GM18909 (cell line): ENCODE data around the gene MKNK1.
"Not testable (repeated sequence)": the region's sequence is repeated elsewhere in the genome, so short reads cannot be mapped to it uniquely, and the experiment has no call there.

Source experiments
- ATAC-seq: cut with Tn5 transposase; IDR thresholded peaks from one replicate; pipeline ENCODE4 v1.9.1; 2021; ENCODE audit warnings: mild to moderate bottlenecking; ENCODE audit not compliant: unreplicated experiment, poor library complexity

Gene MKNK1

DNA sequence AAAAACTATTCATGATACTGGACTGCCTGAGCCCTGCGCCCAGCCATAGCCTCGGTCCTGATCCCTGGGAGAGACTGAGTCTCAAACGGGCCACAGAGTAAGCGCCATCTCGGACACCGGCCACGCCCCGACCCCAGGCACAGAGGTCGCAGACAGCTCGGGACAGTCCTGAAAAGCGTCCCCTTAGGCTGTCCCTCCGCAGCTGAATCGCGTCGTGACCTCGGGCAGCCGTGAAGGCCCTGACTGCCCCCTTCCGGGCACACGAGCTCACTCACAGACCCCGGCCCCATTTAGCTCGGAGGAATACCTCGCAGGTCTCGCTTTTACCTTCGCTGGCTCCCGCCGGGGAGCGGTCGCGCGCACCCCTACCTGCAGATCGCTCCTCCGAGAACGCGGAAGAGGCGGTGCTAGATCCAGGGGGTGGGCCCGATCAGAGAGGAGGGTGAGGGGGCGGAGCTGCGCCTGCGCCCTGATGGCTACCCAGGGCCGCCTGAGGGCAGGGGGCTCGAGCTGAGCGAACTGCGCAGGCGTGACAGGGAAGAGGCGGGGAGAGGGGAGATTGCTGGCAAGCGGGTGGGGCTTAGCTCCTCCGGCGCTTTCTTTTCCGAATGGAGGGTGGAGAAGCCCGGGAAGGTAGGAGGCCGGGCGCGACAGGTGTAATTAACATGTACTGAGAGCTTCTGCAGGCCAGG, at the start of gene MKNK1:
MKNK1 (minus strand) TSS at position 411 of the 692 bp plus-strand sequence. CDS start 20,941 bp downstream, outside the sequence.
- ATAC-seq, result peak; percentile 97

DNA sequence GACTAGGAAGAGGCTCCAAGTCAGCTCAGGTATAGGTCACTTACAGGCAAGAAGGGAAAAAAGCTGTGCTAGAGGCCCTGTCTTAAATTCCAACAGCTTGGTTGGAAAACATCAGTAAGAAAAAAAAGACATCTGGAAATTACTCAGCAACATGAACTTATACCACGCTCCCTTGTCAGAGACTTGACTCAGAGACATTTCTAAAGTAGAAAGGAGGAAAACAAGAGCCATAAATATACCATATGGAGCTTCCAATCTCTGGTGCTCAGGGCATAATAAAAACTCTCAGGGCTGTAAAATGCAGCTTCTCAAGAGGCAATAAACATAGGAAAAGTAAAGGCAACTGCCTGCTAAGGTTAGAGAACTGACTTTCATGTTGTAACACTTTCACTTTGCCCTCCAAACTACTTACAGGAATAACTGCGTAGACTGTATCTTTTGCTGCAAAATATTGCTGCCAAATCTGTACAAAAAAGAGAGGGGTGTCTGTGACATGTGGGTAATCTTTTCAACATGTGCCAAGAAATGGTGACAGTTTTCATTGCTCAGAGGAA, 49.4 kb upstream of the MKNK1 start:
- ATAC-seq, result no peak

DNA sequence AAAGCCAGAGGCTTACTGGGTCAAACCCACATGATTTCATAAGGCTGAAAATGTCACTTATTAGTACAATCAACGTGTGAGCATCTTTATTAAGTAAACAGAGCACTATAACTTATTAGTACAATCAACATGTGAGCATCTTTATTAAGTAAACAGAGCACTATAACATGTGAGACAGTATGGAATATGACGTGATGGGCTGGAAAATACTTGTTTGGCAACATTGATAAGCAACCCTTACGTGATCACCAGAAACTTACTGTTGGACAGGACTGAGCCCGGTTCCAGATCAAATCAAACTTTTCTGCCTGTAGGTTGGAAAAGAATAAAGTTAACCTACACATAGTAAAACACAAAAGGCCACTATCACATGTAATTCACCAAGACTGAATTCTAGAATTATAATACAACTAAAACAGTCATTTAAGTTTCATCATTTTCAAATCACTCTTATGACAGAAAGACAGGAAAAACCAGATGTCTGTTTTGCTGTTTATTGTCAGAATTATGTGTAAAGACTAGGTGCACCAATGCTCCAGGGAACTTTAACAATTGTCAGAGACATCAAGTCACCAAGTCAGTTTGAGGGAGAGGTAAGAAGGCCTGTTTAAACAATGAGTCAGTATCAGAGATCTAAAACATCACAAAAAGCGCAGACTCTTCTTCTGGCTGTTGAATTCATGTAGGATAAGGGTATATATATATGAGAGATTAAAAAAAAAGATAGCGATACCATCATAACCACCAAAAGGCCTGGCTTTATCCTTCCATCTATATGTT, 48.4 kb upstream of the MKNK1 start:
- no peak for ATAC-seq

DNA sequence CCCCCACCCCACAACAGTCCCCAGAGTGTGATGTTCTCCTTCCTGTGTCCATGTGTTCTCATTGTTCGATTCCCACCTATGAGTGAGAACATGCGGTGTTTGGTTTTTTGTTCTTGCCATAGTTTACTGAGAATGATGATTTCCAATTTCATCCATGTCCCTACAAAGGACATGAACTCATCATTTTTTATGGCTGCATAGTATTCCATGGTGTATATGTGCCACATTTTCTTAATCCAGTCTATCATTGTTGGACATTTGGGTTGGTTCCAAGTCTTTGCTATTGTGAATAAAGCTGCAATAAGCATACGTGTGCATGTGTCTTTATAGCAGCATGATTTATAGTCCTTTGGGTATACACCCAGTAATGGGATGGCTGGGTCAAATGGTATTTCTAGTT, 47.1 kb upstream of the MKNK1 start:
- not testable (repeated sequence) for ATAC-seq

DNA sequence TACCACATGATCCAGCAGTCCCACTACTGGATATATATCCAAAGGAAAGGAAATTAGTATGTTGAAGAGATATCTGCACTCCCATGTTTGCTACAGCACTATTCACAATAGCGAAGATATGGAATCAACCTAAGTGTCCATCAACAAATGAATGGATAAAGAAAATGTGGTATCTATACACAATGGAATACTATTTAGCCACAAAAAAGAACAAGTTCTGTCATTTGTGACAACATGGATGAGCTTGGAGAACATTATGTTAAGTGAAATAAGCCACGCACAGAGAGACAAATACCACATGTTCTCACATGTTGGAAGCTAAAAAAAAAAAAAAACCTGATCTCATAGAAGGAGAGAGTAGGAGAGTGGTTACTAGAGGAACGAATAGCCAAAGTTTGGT, 46.4 kb upstream of the MKNK1 start:
- ATAC-seq, result no peak

DNA sequence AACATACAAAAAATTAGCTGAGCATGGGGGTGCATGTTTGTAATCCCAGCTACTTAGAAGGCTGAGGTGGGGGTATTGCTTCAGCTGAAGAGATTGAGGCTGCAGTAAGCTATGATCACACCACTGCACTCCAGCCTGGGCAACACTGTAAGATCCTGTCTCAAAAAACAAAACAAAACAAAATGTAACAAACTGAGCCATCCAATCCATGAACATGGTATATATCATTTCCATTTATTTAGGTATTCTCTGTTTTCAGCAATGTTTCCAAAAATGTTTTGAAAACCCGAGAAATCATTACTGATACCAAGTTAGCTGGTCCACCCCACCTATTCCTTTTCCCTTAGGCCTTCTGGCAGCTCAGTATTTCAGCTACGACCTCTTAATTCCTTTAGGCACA, 45.7 kb upstream of the MKNK1 start:
- ATAC-seq, result no peak

DNA sequence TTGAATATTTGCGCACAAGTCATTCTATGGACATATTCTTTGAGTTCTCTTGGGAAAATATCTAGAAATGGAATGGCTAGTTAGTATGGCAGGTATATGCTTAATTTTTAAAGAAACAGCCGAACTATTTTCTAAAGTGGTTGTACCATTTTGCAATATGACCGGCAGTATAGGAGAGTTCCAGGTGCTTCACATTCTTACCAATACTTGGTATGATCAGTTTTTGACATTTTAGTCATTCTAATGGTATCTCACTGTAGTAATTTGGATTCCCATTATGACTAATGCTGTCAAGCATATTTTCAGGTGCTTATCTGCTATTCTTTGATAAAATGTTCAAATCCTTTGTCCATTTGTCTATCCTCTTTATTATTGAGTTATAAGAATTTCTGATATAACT, 43.5 kb upstream of the MKNK1 start:
- ATAC-seq, result no peak

DNA sequence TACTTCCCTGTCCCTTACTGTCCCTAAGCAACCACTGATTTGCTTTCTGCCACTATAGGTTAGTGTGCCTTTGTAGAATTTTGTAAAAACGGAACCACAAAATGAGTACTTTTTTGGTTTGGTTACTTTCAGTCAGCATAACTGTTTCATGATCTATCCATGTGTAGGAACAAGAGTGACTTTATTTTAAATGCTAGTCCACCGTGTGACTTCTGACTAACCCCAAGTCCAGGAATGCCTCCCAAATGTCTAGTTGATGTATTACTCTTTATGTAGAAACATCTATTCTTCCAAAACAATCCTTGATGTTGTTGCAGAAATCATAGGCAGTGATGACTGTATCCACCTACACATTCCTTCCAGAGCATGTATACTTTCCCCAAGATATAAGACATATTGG, 42.8 kb upstream of the MKNK1 start:
- no peak for ATAC-seq

DNA sequence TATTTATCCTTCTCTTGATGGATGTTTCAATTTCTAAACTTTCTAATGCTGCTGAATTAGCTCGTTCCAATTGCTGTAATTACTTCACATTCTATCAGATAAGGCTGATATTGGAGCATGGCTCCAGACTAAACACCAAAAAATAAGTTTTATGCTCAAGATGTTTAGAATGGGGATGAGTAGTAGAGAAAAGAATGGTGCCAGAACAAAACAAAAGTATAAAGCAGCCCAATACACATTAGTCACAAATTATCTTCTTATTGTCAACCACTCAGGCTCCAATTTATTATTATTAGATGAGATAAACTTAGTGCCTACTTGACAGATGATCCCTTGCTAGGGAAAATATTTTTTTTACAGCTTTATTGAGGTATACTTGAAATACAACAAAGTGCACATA, 42.3 kb upstream of the MKNK1 start:
- no peak for ATAC-seq

DNA sequence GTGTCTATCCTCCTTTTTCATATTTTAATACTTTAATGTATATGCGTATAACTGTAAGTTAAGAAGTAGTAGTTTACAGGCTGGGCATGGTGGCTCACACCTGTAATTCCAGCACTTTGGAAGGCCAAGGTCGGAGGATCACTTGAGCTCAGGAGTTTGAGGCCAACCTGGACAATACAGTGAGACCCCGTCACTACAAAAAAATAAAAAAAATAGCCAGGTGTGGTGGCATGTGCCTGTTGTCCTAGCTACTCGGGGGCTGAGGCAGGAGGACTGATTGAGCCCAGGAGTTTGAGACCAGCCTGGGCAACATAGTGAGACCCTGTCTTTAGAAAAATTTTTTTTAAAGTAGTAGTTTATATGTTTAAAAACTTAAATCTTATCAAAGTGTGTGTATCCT, 41.7 kb upstream of the MKNK1 start:
- no peak for ATAC-seq

DNA sequence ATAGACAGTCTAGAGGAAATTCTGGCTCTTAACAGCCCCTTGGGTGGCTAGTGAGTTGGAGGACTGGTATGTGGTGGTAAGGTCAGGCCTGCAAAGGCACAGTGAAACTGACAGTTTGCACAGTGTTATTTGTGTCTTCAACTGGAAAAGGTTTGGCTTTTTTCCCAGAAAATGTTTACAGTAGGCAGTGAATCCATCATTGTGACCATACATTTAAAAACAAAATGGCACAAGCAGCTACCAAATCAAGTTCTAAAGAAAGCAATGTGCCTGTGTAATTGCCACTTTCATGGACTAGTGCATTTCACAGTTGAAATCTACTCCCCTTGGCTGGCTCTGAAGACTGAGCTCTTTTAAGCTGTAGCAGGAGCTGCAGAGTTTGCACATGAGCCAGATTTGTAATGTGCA, 39.3 kb upstream of the MKNK1 start:
- no peak for ATAC-seq

DNA sequence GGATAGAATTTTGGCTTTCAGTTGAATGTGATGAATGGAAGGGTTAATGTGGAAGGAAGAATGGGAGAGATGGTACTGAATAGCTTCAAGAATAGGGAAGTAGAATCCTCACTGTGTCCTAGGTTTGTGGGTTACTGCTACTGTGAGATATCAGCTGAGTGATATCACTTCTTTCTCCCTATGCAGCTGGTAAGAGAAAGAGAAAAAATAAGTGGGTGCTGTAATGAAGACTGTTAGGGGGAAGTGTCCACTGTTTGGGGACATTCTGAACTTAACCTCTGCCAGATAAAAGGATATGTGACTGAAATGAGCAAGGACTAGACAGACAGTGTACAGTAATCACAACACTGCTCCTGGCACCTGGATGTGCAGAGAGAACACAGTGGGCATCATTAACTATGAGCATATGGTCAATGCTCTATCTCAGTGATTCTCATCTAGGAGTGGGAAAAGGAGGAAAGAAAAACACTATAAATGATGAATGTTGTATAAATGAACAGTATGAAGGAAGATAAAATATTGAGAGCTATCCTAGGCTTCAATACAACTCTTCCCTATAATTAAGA, 38.1 kb upstream of the MKNK1 start:
- ATAC-seq, result no peak

DNA sequence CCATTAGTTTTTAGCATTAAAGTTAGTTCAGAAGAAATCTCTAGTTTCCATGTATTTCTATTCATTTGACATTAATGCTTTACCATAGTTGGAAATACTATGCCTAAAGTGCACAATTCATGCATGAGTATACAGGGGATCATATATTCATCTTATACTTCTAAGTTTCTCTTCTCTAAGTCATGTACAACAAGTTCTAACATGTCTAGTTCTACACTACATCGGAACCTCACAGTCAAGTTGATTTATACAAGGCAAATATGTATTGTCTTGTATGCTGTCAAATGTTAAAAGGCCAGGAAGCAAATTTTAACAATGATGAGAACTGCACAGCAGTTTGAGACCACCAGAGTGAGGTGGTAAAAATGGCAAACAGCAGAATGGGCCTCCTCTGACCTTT, 35.5 kb upstream of the MKNK1 start:
- no peak for ATAC-seq

DNA sequence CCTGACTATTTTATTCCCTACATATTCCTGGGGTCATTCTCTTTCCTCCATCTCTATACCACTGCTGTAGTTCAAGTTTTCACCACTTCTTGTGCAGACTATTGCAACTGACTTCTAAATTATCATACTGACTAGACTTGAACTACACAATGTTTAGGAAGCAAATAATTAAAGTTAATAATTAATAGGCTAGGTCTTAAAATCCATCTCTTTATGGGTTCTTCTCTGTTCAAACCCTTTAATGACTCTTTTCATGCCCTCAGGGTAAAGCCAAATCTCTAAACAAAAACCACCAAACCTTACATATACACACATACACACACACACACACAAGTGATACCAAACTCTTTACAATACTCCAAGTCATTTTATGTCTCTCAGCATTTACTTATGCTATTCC, 34.9 kb upstream of the MKNK1 start:
- no peak for ATAC-seq

DNA sequence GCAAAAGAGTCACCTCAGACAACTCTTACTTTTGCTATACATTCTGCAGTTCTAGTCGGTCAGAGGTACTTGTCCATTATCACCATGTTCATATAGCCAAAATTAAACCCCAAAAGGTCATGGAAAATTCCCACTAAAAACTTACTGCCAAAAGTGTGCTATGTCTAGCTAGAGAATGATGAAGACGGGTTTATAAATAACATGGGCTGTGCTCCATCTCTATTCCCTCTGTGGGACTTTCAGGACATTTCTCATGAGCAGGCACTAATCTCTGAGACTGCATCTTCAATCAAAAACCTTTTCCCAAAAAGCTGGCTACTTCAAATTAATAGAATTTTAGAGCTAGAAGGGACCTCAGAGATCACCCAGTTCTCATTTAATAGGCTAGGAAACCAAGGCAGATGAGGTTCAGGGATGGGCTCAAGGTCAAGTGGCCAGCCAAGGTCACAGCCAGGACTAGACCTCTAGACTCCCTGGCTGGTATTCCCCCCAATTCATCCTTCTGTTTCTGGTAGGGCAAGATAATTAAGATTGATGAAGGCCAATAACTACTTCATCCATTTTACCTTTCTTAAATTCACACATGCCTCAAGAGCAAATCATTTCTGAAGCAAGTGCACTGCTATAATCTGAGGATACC, 33.5 kb upstream of the MKNK1 start:
- no peak for ATAC-seq

DNA sequence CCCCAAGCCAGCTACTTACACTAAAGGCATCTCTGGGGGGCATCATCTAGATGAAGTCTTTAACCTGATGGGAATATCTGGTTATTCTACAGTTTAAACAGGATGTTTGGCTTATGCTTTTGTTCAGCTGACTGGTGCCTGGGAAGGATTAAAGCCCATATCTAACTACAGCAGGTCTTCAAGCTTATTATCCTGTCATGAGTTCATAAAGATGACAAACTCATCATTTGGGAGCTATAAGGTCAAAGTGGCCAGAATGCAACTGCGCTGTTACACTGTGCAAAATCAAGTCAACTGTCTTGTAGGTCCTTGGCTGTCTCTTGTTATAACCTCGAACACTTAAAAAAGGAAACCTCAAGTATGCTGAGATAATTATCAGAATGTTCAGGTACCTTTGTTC, 31.1 kb upstream of the MKNK1 start:
- ATAC-seq, result no peak

DNA sequence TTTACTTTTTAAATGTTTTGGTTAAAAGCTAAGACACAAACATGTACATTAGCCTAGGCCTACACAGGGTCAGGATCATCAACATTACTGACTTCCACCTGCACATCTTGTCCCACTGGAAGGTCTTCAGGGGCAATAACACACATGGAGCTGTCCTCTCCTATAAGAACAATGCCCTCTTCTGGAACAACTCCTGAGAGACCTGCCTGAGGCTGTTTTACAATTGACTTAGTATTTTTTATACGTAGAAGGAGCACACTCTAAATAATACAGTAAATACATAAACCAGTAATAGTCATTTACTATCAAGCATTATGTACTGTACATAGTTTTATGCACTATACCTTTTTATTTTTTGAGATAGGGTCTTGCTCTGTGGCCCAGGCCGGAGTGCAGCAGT, 26.7 kb upstream of the MKNK1 start:
- no peak for ATAC-seq

DNA sequence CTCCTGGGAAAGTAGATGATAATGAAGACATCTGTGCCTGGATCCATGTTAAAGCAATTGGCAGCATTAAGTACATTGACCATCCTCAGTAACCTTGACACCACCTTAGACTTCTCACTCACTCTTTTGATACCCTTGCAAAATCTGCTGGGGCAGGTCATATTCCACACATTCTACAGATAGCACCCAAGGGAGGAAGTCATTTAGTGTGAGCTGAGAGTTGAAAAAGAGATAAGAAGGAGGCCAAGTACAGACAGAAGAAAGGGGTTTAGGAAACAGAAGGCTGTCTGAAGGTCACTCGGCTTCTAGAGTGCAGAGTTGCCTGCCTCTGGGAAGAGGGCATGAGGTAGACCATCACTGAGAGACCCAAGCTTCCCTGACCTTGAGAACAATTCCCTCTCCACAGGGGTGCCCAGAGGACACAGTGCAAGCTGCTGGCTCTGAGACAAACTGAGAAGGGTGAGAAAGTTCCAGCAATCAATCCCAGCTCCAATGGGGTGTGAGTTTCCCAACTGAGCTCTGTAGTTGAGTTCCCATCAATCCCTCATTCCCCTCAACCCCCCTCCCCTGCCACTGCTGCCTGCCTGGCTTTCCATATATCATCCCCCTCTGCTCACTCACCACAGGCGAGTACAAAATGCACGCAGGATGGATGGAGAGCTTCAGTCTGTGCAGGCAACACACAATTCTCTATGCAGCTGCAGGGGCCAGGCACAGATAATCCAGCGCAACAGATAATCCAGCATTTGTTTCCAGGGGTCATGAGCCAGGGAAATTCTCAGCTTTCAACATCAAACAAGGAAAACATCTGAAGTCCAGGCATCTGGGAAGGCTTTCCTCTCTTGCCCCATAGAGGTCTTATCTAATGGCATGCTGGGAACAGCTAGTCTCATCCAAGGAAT, 19.9 kb upstream of the MKNK1 start:
- no peak for ATAC-seq

DNA sequence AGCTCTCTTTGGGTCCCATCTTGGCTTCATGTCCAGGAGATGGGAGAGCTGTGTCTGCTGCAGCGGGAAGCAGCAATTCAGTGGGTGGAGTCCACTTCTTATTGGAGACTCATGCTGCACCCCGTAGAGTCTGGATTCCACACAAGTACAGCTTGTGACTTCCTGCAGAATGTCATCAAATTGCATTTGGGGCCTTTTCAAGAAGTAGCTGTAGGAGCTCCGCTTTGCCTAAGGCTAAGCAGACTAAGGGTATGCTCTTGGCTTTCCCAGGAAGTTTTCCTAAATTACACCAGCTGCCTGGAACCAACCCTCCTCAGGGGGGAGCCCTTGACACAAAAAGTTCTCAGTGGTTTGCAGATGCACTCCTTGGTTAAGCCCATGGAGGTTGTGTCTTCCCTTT, 18.3 kb upstream of the MKNK1 start:
- ATAC-seq, result no peak

DNA sequence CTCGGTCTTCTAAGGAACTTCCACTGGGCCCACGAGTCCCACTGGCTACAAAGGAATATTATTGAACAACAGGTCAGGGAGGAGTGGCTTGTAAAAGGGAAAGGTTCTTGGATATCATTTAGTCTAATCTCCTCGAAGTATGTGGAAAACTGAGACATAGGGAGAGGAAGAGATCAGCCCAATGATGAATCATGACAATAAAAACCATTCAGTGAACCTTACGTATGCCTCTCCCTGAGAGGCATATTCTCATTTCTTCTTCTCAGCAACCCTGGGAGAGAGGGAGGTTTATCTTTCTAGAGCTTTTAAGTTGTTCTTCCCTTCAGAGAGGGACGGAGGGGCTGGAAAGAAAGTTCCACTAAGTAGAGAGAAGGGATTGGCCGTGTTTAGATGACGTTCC, 17.9 kb upstream of the MKNK1 start:
- no peak for ATAC-seq
